SK-N-SH (cell line): ENCODE data around the gene CHKB.
"Not testable (repeated sequence)": the region's sequence is repeated elsewhere in the genome, so short reads cannot be mapped to it uniquely, and the experiment has no call there.

Source experiments
- EP300 ChIP-seq, 2 experiments: IDR thresholded peaks; 2 replicates each; pipeline versions ENCODE4 v1.4.0 to v1.6.1; 2012; ENCODE audit warnings: borderline replicate concordance in 1 of 2, low read depth in 1 of 2, low read length in 1 of 2
- FOXJ3 ChIP-seq: sonication (generic); formaldehyde crosslinking; IDR thresholded peaks from 2 replicates; pipeline ENCODE4 v1.5.1; 2020; ENCODE audit warnings: mild to moderate bottlenecking, missing genetic modification reagents
- GATA2 ChIP-seq: sonication (generic); formaldehyde crosslinking; IDR thresholded peaks from 2 replicates; pipeline ENCODE4 v1.5.0; 2020; ENCODE audit warnings: mild to moderate bottlenecking, missing genetic modification reagents
- NFIC ChIP-seq: IDR thresholded peaks from 2 replicates; pipeline ENCODE4 v1.4.0; 2012; ENCODE audit warnings: borderline replicate concordance
- NRF1 ChIP-seq: IDR thresholded peaks from 2 replicates; pipeline ENCODE4 v1.6.1; 2012; ENCODE audit warnings: low read depth, mild to moderate bottlenecking, low read length
- POLR2AphosphoS5 ChIP-seq: IDR thresholded peaks from 2 replicates; pipeline ENCODE4 v1.6.1; 2012; ENCODE audit warnings: low read depth, low read length
- RCOR1 ChIP-seq: fragments of 150-350 bp; IDR thresholded peaks from 2 replicates; pipeline ENCODE4 v1.6.1; 2017; ENCODE audit warnings: antibody characterized with exemption, low read length
- RFX5 ChIP-seq: IDR thresholded peaks from 2 replicates; pipeline ENCODE4 v1.6.1; 2012; ENCODE audit warnings: mild to moderate bottlenecking, improper control_type of control experiment, low read length
- SIN3A ChIP-seq: IDR thresholded peaks from 2 replicates; pipeline ENCODE4 v1.6.1; 2012; ENCODE audit warnings: low read depth, mild to moderate bottlenecking, low read length, moderate library complexity, borderline replicate concordance
- TAF1 ChIP-seq: IDR thresholded peaks from 2 replicates; pipeline ENCODE4 v1.6.1; 2012; ENCODE audit warnings: low read depth, mild to moderate bottlenecking, low read length, moderate library complexity, borderline replicate concordance
- TF ChIP-seq, protein P1 (sequence below): IDR thresholded peaks from 2 replicates; pipeline ENCODE4 v1.6.1; 2012; ENCODE audit warnings: mild to moderate bottlenecking, low read depth, low read length, moderate library complexity
- TF ChIP-seq, protein P2 (sequence below): fragments of 200-600 bp; sonication (generic); IDR thresholded peaks from 2 replicates; pipeline ENCODE4 v1.6.1; 2017; ENCODE audit warnings: antibody characterized with exemption, mild to moderate bottlenecking, moderate library complexity
- TF ChIP-seq, protein P3 (sequence below): fragments of 150-350 bp; IDR thresholded peaks from 2 replicates; pipeline ENCODE4 v1.6.1; 2017; ENCODE audit warnings: antibody characterized with exemption, low read length, low read depth, borderline replicate concordance

DNA sequence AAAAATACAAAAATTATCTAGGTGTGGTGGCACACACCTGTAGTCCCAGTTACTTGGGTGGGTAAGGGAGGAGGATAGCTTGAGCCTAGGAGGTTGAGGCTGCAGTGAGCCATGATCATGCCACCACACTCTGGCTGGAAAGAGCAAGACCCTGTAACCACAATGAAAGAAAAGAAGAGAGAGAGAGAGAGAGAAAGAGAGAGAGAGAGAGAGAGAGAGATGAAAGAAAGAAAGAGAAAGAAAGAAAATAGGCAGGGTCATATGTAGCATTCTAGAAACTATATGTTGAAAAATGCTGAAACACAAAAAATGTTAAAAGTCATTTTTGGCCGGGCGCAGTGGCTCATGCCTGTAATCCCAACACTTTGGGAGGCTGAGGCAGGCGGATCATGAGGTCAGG lies 31.6 kb upstream of the CHKB start:
- TF ChIP-seq FOXJ3 (CRISPR knock-in tag); RCOR1; POLR2AphosphoS5; EP300 (IDR thresholded peaks at IDR 0.05; ENCODE audit: borderline replicate concordance in 1 of 2, low read depth in 1 of 2, low read length in 1 of 2); NRF1; TAF1; RFX5; SIN3A; NFIC; GATA2: not testable (repeated sequence)
- TF ChIP-seq, protein P1, sequence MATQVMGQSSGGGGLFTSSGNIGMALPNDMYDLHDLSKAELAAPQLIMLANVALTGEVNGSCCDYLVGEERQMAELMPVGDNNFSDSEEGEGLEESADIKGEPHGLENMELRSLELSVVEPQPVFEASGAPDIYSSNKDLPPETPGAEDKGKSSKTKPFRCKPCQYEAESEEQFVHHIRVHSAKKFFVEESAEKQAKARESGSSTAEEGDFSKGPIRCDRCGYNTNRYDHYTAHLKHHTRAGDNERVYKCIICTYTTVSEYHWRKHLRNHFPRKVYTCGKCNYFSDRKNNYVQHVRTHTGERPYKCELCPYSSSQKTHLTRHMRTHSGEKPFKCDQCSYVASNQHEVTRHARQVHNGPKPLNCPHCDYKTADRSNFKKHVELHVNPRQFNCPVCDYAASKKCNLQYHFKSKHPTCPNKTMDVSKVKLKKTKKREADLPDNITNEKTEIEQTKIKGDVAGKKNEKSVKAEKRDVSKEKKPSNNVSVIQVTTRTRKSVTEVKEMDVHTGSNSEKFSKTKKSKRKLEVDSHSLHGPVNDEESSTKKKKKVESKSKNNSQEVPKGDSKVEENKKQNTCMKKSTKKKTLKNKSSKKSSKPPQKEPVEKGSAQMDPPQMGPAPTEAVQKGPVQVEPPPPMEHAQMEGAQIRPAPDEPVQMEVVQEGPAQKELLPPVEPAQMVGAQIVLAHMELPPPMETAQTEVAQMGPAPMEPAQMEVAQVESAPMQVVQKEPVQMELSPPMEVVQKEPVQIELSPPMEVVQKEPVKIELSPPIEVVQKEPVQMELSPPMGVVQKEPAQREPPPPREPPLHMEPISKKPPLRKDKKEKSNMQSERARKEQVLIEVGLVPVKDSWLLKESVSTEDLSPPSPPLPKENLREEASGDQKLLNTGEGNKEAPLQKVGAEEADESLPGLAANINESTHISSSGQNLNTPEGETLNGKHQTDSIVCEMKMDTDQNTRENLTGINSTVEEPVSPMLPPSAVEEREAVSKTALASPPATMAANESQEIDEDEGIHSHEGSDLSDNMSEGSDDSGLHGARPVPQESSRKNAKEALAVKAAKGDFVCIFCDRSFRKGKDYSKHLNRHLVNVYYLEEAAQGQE, result not testable (repeated sequence)
- TF ChIP-seq, protein P2, sequence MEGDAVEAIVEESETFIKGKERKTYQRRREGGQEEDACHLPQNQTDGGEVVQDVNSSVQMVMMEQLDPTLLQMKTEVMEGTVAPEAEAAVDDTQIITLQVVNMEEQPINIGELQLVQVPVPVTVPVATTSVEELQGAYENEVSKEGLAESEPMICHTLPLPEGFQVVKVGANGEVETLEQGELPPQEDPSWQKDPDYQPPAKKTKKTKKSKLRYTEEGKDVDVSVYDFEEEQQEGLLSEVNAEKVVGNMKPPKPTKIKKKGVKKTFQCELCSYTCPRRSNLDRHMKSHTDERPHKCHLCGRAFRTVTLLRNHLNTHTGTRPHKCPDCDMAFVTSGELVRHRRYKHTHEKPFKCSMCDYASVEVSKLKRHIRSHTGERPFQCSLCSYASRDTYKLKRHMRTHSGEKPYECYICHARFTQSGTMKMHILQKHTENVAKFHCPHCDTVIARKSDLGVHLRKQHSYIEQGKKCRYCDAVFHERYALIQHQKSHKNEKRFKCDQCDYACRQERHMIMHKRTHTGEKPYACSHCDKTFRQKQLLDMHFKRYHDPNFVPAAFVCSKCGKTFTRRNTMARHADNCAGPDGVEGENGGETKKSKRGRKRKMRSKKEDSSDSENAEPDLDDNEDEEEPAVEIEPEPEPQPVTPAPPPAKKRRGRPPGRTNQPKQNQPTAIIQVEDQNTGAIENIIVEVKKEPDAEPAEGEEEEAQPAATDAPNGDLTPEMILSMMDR, result not testable (repeated sequence)
- TF ChIP-seq, protein P3, sequence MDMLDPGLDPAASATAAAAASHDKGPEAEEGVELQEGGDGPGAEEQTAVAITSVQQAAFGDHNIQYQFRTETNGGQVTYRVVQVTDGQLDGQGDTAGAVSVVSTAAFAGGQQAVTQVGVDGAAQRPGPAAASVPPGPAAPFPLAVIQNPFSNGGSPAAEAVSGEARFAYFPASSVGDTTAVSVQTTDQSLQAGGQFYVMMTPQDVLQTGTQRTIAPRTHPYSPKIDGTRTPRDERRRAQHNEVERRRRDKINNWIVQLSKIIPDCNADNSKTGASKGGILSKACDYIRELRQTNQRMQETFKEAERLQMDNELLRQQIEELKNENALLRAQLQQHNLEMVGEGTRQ, result not testable (repeated sequence)
